SK-N-SH (cell line): ENCODE results near the gene GALNT6. TPM values are rescaled to one million over a fixed set of nuclear protein-coding genes. Genes with fewer than 3 reads are reported as not detected.

Experiments used
- CTCF ChIA-PET: fragments of 300-600, 350-600 bp; formaldehyde crosslinking; extraction: SDS; loops from one replicate; lab custom pipeline; 2021; lab: Yijun Ruan, JAX
- POLR2A ChIA-PET: fragments of 350-600 bp; sonication (Branson Sonifier 250); formaldehyde crosslinking; extraction: SDS; loops from one replicate; lab custom pipeline; 2020; ENCODE audit warnings: antibody characterized with exemption, inconsistent platforms; lab: Yijun Ruan, JAX
- DNase-seq: peaks from one replicate; pipeline ENCODE4 v3.0.0; 2012
- H2AFZ ChIP-seq: fragments of 200-600 bp; sonication (generic); 2 replicates; pipeline ENCODE4 v1.8.1; 2016; ENCODE audit warnings: antibody characterized with exemption, mild to moderate bottlenecking, low read depth
- H3F3A ChIP-seq: fragments of 200-600 bp; sonication (generic); replicated peaks from 2 replicates; pipeline ENCODE3; 2016; ENCODE audit warnings: antibody characterized with exemption, mild to moderate bottlenecking; ENCODE audit not compliant: insufficient read depth
- H3K27ac ChIP-seq, 2 experiments: fragments of 200-500 bp in 1 of 2; fragments of 200-600 bp in 1 of 2; sonication (Bioruptor generic) in 1 of 2; sonication (generic), shearing (Covaris generic) in 1 of 2; 2 replicates each; pipeline versions ENCODE4 v1.5.1 to v1.6.1; 2014 to 2016; ENCODE audit warnings: low read depth in 2 of 2, inconsistent platforms in 1 of 2, low read length in 1 of 2, mild to moderate bottlenecking in 1 of 2, mixed read lengths in 1 of 2
- H3K27me3 ChIP-seq: fragments of 200-600 bp; sonication (generic), shearing (Covaris generic); 2 replicates; pipeline ENCODE4 v1.6.1; 2016; ENCODE audit warnings: mixed run types; ENCODE audit not compliant: insufficient read depth
- H3K36me3 ChIP-seq, 2 experiments: fragments of 200-500 bp in 1 of 2; fragments of 200-600 bp in 1 of 2; sonication (Bioruptor generic) in 1 of 2; sonication (generic) in 1 of 2; replicated peaks in 1 of 2; 2 replicates each; pipeline versions ENCODE3 to v1.5.1; 2014 to 2016; ENCODE audit warnings: low read length in 1 of 2, mild to moderate bottlenecking in 1 of 2; ENCODE audit not compliant: insufficient read depth in 2 of 2, control insufficient read depth in 1 of 2
- H3K4me1 ChIP-seq, 2 experiments: fragments of 200-500 bp in 1 of 2; fragments of 200-600 bp in 1 of 2; sonication (Bioruptor generic) in 1 of 2; sonication (generic), shearing (Covaris generic) in 1 of 2; 2 replicates each; pipeline versions ENCODE4 v1.5.1 to v1.6.1; 2014 to 2016; ENCODE audit warnings: low read depth in 1 of 2, low read length in 1 of 2, mixed run types in 1 of 2; ENCODE audit not compliant: insufficient read depth in 2 of 2, control insufficient read depth in 1 of 2
- H3K4me2 ChIP-seq: fragments of 200-600 bp; sonication (generic), shearing (Covaris generic); 2 replicates; pipeline ENCODE4 v1.6.1; 2017; ENCODE audit warnings: mixed run types
- H3K4me3 ChIP-seq, 2 experiments: fragments of 200-500 bp in 1 of 2; fragments of 200-600 bp in 1 of 2; sonication (Bioruptor generic) in 1 of 2; sonication (generic), shearing (Covaris generic) in 1 of 2; 2 replicates each; pipeline versions ENCODE4 v1.5.1 to v1.8.1; 2014 to 2016; ENCODE audit warnings: low read depth in 2 of 2, inconsistent platforms in 1 of 2, low read length in 1 of 2, mild to moderate bottlenecking in 1 of 2, mixed read lengths in 1 of 2, moderate library complexity in 1 of 2
- H3K79me2 ChIP-seq: fragments of 200-600 bp; sonication (generic); 2 replicates; pipeline ENCODE4 v1.8.1; 2017; ENCODE audit warnings: mild to moderate bottlenecking; ENCODE audit not compliant: insufficient read depth
- H3K9ac ChIP-seq: fragments of 200-600 bp; sonication (generic); 2 replicates; pipeline ENCODE4 v1.6.1; 2017; ENCODE audit warnings: mixed run types
- H3K9me2 ChIP-seq: fragments of 200-600 bp; sonication (generic); 2 replicates; pipeline ENCODE4 v1.6.1; 2017; ENCODE audit warnings: mixed run types
- H3K9me3 ChIP-seq: fragments of 200-600 bp; sonication (generic); 2 replicates; pipeline ENCODE4 v1.6.1; 2017; ENCODE audit warnings: mixed run types, mild to moderate bottlenecking, moderate library complexity
- H4K20me1 ChIP-seq: fragments of 200-600 bp; sonication (generic); 2 replicates; pipeline ENCODE4 v1.6.1; 2017; ENCODE audit warnings: mild to moderate bottlenecking, mixed run types; ENCODE audit not compliant: insufficient read depth
- CTCF ChIP-seq: fragments of 200-600 bp; sonication (generic); IDR thresholded peaks from 2 replicates; pipeline ENCODE4 v1.6.1; 2017; ENCODE audit warnings: antibody characterized with exemption, mild to moderate bottlenecking, moderate library complexity
- ELF1 ChIP-seq: IDR thresholded peaks from 2 replicates; pipeline ENCODE4 v1.4.0; 2012
- EP300 ChIP-seq, 2 experiments: IDR thresholded peaks; 2 replicates each; pipeline versions ENCODE4 v1.4.0 to v1.6.1; 2012; ENCODE audit warnings: borderline replicate concordance in 1 of 2, low read depth in 1 of 2, low read length in 1 of 2
- FOXM1 ChIP-seq: IDR thresholded peaks from 2 replicates; pipeline ENCODE4 v1.4.0; 2012; ENCODE audit warnings: low read depth, mild to moderate bottlenecking
- GABPA ChIP-seq: IDR thresholded peaks from 2 replicates; pipeline ENCODE4 v1.4.0; 2012; ENCODE audit warnings: low read depth, mild to moderate bottlenecking
- IRF3 ChIP-seq: fragments of 150-350 bp; IDR thresholded peaks from 2 replicates; pipeline ENCODE4 v1.6.1; 2016; ENCODE audit warnings: mild to moderate bottlenecking, low read depth, low read length
- MEF2A ChIP-seq: IDR thresholded peaks from 2 replicates; pipeline ENCODE4 v1.4.0; 2012; ENCODE audit warnings: low read depth, borderline replicate concordance
- PBX3 ChIP-seq: IDR thresholded peaks from 2 replicates; pipeline ENCODE4; 2012
- REST ChIP-seq: IDR thresholded peaks from 2 replicates; pipeline ENCODE4 v1.6.1; 2012; ENCODE audit warnings: mild to moderate bottlenecking, low read depth, low read length, moderate library complexity
- SIN3A ChIP-seq: IDR thresholded peaks from 2 replicates; pipeline ENCODE4 v1.6.1; 2012; ENCODE audit warnings: low read depth, mild to moderate bottlenecking, low read length, moderate library complexity, borderline replicate concordance
- TAF1 ChIP-seq: IDR thresholded peaks from 2 replicates; pipeline ENCODE4 v1.6.1; 2012; ENCODE audit warnings: low read depth, mild to moderate bottlenecking, low read length, moderate library complexity, borderline replicate concordance
- USF1 ChIP-seq: IDR thresholded peaks from 2 replicates; pipeline ENCODE4 v1.4.0; 2012; ENCODE audit warnings: low read depth, borderline replicate concordance
- USF2 ChIP-seq: fragments of 150-350 bp; IDR thresholded peaks from 2 replicates; pipeline ENCODE4 v1.6.1; 2017; ENCODE audit warnings: antibody characterized with exemption, low read length, low read depth, borderline replicate concordance
- WGBS: methylation state at CpG from one replicate; pipeline ENCODE4 v1.1.6; 2017; ENCODE audit warnings: low lambda C conversion rate; 5-methylcytosine and 5-hydroxymethylcytosine counted together
- polyA plus RNA-seq, 3 experiments: library from polyadenylated mRNA; depleted of rRNA; stranded (reverse); fragments of >200 nt; gene quantifications; 2 replicates each; pipeline ENCODE4 v1.2.3, GENCODE V29; 2012
- TF ChIP-seq, protein P1 (sequence below): IDR thresholded peaks from 2 replicates; pipeline ENCODE4 v1.4.0; 2012; ENCODE audit warnings: low read depth

The GALNT6 gene
- polyA plus RNA-seq, 1 of the 3 experiments (the other 2 are of a cell fraction), result 0.74 TPM

GRCh38 chr12:51365276-51365675 is 25.9 kb downstream of the GALNT6 start:
- H3K9me3 ChIP-seq, result no peaks in the 10 kb centered on the region
- H3K27me3 ChIP-seq, result no peaks in the 10 kb centered on the region
- ChIA-PET CTCF (interaction anchor here (0.5 to 1.1 kb wide), 2 partner anchors 24 to 809 kb away, joined by 3 to 4 read pairs; no protein-coding TSS in a partner anchor), POLR2A (interaction anchor here (0.6 kb wide), 1 partner anchor 171 kb away, joined by 3 read pairs; no protein-coding TSS in a partner anchor)
- H3K4me2 ChIP-seq, result no peak overlapping the region
- no peak overlapping the region for H3K27ac ChIP-seq
- no peak overlapping the region for H3K9ac ChIP-seq
- DNase-seq, result no peak
- H3K36me3 ChIP-seq, result no peaks in the 10 kb centered on the region
- H3F3A ChIP-seq, result no peaks in the 10 kb centered on the region
- H4K20me1 ChIP-seq, result no peaks in the 10 kb centered on the region
- no peaks in the 10 kb centered on the region for H3K9me2 ChIP-seq
- H2AFZ ChIP-seq, result no peak overlapping the region
- H3K4me3 ChIP-seq, result no peak overlapping the region
- WGBS, result 96% methylated on average over 8 of the region's 10 CpGs
- H3K4me1 ChIP-seq, result peaks cover 0 to 12% of the 10 kb centered on the region in 2 experiments; a peak in 1 of 4 replicates
- H3K79me2 ChIP-seq, result no peaks in the 10 kb centered on the region
- no peak for TF ChIP-seq SIN3A
- TF ChIP-seq TAF1, result no peak
- no peak for TF ChIP-seq GABPA
- TF ChIP-seq, protein P1, sequence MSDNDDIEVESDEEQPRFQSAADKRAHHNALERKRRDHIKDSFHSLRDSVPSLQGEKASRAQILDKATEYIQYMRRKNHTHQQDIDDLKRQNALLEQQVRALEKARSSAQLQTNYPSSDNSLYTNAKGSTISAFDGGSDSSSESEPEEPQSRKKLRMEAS, result no peak
- TF ChIP-seq IRF3, result no peak
- no peak for TF ChIP-seq REST
- no peak for TF ChIP-seq CTCF
- no peak for TF ChIP-seq MEF2A
- TF ChIP-seq EP300 (IDR thresholded peaks at IDR 0.05; ENCODE audit: borderline replicate concordance in 1 of 2, low read depth in 1 of 2, low read length in 1 of 2), result no peak
- TF ChIP-seq FOXM1, result no peak
- no peak for TF ChIP-seq PBX3
- no peak for TF ChIP-seq USF2
- no peak for TF ChIP-seq USF1
- no peak for TF ChIP-seq ELF1
- TF ChIP-seq, all 33 proteins: peak for 0
